ENCODE data around the gene PDE2A.

Gene PDE2A

DNA sequence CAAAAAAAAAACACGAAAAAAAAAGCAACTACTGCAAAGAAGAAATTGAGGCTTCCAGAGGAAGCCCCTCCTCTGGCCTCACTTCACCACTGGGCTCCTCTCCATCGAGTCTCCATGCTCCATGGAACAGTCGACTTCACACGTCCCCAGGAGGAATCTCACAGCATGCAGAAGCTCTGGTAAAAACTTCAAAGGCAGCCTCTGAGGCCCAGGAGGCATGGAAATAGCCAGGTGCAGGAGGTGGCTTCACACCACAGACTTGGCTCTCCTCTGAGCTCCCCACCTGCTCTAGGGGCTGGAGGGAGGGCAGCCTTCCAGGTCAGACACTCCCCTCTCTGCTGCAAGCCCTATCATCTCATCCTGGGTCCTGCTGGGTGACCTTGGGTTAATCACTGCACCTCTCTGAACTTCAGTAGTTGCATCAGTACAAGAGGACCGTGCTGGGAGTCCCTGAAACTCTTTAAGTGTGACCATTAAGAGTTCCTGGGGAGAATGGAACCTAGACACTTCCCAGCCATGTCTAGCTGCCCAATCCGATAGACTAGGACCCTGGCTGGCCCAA is 8.2 kb downstream of the PDE2A start:
- no peak for DNase-seq (ENCODE audit: low spot score)
- TF ChIP-seq, protein P1, sequence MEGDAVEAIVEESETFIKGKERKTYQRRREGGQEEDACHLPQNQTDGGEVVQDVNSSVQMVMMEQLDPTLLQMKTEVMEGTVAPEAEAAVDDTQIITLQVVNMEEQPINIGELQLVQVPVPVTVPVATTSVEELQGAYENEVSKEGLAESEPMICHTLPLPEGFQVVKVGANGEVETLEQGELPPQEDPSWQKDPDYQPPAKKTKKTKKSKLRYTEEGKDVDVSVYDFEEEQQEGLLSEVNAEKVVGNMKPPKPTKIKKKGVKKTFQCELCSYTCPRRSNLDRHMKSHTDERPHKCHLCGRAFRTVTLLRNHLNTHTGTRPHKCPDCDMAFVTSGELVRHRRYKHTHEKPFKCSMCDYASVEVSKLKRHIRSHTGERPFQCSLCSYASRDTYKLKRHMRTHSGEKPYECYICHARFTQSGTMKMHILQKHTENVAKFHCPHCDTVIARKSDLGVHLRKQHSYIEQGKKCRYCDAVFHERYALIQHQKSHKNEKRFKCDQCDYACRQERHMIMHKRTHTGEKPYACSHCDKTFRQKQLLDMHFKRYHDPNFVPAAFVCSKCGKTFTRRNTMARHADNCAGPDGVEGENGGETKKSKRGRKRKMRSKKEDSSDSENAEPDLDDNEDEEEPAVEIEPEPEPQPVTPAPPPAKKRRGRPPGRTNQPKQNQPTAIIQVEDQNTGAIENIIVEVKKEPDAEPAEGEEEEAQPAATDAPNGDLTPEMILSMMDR (IDR thresholded peaks at IDR 0.05; ENCODE audit: extremely low read depth, missing control alignments) = no peak

DNA sequence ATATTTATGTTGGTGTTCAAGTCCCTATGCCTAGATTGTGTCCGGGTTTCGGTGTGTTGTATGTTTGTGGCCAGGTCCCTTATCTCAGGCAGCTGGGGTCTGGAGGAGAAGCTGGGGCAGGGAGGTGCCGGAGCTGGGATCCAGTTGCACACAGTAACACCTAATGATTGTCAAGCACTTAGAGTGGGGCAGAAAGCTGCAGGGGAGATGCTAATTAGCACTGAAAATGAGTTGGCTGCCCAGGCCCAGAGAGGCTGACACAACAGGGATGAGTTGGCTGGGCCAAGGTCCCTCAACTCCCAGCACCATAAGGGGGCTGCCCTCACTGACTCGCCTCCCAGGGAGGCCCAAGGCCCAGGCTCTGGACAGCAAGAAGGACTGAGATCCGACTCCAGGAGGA is 12.2 kb downstream of the PDE2A start:
- no peak for DNase-seq (ENCODE audit: low spot score)
- TF ChIP-seq, protein P1 (IDR thresholded peaks at IDR 0.05; ENCODE audit: extremely low read depth, missing control alignments) = no peak

DNA sequence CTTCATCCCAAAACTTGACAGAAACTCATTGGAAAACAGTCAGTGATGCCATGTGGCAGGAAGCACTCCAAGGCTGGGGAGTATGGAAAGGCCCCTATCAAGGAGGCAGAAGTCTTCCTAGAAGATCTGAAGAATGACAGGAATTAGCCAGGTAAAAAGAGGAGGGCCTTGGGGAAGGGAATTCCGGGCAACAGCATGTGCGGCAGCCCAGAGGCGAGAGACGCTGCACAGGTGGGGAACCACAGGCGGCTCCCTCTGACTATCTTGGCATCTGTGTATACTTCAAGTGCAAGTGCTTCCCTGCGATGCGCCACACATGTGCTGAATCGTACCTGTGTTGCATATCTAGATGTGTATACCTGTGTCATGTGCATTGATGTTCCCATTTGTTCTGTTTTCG is 12.7 kb downstream of the PDE2A start:
- DNase-seq (ENCODE audit: low spot score) = no peak
- TF ChIP-seq, protein P1 (IDR thresholded peaks at IDR 0.05; ENCODE audit: extremely low read depth, missing control alignments) = no peak

DNA sequence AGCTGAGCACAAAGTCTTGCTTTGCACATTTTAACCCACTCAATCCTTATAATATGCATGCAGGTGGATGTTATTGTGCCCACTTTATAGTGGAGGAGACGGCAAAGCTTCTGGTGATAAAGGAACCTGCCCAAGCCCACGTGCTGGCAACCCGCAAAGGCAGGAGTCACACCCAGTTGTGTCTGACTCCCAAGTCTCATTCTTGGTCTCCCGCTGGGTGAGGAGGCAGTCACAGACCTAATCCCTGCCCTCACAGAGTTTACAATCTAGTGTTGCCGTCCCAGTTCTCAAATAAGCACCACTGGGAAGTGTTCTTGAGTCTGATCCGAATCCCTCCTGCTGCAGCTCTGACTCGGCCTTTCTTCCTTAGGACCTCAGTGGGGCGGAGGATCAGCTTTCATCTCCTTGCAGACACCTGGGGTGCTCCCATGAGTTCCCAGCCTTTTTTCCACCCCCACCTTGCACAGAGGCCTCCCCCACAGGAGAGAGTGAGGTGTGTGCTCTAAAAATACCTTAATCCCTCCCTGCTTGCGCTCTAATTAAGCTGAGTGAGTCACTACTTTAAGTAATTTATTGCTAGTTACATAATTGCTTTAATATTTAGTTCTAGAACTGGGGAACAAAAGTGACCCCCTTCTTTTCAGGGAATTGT is 15.1 kb downstream of the PDE2A start:
- no peak for DNase-seq (ENCODE audit: low spot score)
- TF ChIP-seq, protein P1 (IDR thresholded peaks at IDR 0.05; ENCODE audit: extremely low read depth, missing control alignments) = no peak

DNA sequence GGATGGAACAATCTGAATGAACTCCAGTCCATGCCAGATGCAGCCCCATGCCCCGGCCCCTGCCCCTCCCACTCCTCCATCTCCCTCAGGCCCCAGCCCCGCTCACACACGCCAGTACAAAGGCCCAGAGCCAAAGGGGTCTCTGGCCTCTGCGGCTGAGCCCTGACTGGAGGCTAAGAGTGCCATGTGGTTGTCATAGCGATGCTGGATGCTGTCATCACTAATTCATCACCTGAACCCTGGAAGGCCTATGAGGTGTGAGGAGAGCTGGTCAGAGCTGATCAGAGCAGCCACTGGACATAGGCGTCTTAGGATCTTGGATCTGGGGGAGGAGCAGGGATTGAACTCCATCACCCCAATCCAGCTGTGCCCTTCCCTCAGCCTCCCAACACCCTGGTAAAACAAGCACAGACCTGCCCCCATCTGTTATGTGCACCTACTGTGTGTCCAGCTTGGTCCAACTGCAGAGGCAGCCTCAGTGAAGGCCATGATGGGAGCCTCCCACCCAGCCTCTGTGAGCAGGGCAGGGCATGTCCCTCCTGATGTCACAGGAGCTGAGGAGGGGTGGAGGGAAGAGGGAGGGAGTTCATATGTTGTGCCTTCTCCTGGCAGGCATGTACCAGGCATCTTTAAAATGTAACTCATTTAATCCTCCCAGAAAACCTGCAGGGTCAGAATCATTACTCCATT is 16.7 kb downstream of the PDE2A start:
- no peak for DNase-seq (ENCODE audit: low spot score)
- TF ChIP-seq, protein P1 (IDR thresholded peaks at IDR 0.05; ENCODE audit: extremely low read depth, missing control alignments) = no peak

DNA sequence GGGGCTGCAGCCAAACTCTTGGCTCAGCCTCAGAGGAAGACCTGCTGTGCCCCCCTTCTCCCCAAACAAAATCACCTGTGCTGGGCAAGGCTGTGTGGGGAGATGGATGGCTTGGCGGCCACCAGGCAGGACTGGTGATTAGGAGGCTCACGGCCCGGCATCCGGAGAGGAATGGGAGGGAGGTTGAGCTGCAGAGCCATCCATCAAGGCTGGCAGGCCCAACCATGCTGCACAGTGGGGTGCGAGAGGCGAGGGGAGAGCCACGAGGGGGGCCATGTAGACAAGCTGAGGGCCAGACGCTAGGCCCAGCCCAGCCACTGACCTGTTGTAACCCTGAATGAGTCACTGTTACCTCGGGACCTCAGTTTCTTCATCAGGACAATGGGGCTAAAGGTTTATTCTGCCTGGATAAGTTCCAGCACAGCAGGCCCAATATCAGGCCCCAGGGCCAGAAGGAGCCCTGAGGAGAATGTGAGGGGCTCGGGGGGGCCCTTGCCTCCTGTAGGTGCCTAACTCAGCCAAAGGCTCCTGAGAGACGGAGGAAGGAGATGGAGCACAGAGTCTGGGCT is 18.2 kb downstream of the PDE2A start:
- no peak for DNase-seq (ENCODE audit: low spot score)
- TF ChIP-seq, protein P1 (IDR thresholded peaks at IDR 0.05; ENCODE audit: extremely low read depth, missing control alignments) = no peak

DNA sequence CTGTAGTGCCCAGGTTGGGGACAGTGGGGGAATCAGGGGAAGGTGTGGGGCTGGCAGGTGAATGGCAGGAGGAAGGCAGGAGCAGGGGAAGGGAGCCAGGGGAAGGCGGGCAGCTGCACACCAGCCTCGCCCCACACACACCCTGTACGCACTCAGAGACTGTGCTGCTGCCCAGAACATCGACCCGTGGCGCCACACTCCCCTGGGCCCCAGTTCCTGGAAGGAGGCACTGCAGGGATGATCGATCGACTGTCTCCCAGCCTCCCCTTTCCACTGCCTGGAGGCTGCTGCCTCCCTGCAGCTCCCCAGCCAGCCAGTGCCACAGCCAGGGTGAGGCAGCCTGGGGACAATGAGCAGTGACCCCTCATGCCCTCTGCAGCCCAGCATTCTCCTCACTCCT is 19.2 kb downstream of the PDE2A start:
- TF ChIP-seq, protein P1 (IDR thresholded peaks at IDR 0.05; ENCODE audit: extremely low read depth, missing control alignments) = no peak
- no peak for DNase-seq (ENCODE audit: low spot score)

Data from GM20000 (cell line).